Mesenchymal stem cell (in vitro differentiated cells and primary cell): ENCODE data around the gene EPB41L1.

ENCODE experiments used
- DNase-seq: peaks from one replicate; pipeline ENCODE4 v3.0.0-alpha.2; 2013
- H2AFZ ChIP-seq: one replicate; pipeline ENCODE4 v1.6.1; 2013; ENCODE audit warnings: low read depth, mild to moderate bottlenecking, control low read depth, inconsistent platforms, low read length, moderate library complexity
- H2AK5ac ChIP-seq: 2 replicates; pipeline ENCODE4 v1.6.1; 2013; ENCODE audit warnings: low read length, moderate library complexity, mild to moderate bottlenecking, inconsistent platforms; ENCODE audit not compliant: severe bottlenecking
- H2BK120ac ChIP-seq: one replicate; pipeline ENCODE4 v1.6.1; 2013; ENCODE audit warnings: low read depth, mild to moderate bottlenecking, inconsistent platforms, low read length, moderate library complexity
- H2BK12ac ChIP-seq, 2 experiments: one replicate each; pipeline ENCODE4 v1.6.1; 2013; ENCODE audit warnings: inconsistent platforms in 2 of 2, low read length in 2 of 2, mild to moderate bottlenecking in 2 of 2, moderate library complexity in 2 of 2, control low read depth in 1 of 2
- H2BK15ac ChIP-seq: one replicate; pipeline ENCODE4 v1.6.1; 2013; ENCODE audit warnings: mild to moderate bottlenecking, low read depth, inconsistent platforms; ENCODE audit not compliant: poor library complexity, severe bottlenecking
- H2BK5ac ChIP-seq: 2 replicates; pipeline ENCODE4 v1.6.1; 2013; ENCODE audit warnings: low read depth, mild to moderate bottlenecking, low read length, control low read depth, inconsistent platforms; ENCODE audit not compliant: poor library complexity, severe bottlenecking
- H3K14ac ChIP-seq, 2 experiments: one replicate each; pipeline ENCODE4 v1.6.1; 2013; ENCODE audit warnings: inconsistent platforms in 2 of 2, low read length in 2 of 2, control low read depth in 1 of 2, mild to moderate bottlenecking in 1 of 2, moderate library complexity in 1 of 2
- H3K18ac ChIP-seq, 2 experiments: one replicate each; pipeline ENCODE4 v1.6.1; 2013; ENCODE audit warnings: inconsistent platforms in 2 of 2, low read length in 2 of 2, control low read depth in 1 of 2, low read depth in 1 of 2, mild to moderate bottlenecking in 1 of 2
- H3K23ac ChIP-seq, 2 experiments: one replicate each; pipeline ENCODE4 v1.6.1; 2013; ENCODE audit warnings: inconsistent platforms in 2 of 2, low read length in 2 of 2, mild to moderate bottlenecking in 2 of 2, moderate library complexity in 2 of 2, control low read depth in 1 of 2
- H3K27ac ChIP-seq: 2 replicates; pipeline ENCODE4 v1.5.1; 2013; ENCODE audit warnings: mild to moderate bottlenecking, moderate library complexity, low read length, control low read depth, inconsistent platforms; ENCODE audit not compliant: poor library complexity, severe bottlenecking
- H3K27me3 ChIP-seq, 2 experiments: 2 replicates each; pipeline versions ENCODE4 v1.6.1 to v1.7.0; 2013; ENCODE audit warnings: low read length in 2 of 2, mild to moderate bottlenecking in 2 of 2, moderate library complexity in 2 of 2, control low read depth in 1 of 2, inconsistent platforms in 1 of 2; ENCODE audit not compliant: control insufficient read depth in 1 of 2, insufficient read depth in 1 of 2
- H3K36me3 ChIP-seq, 2 experiments: 2 replicates each; pipeline versions ENCODE4 v1.6.1 to v1.7.0; 2013; ENCODE audit warnings: low read length in 2 of 2, control low read depth in 1 of 2, inconsistent platforms in 1 of 2, low read depth in 1 of 2, mild to moderate bottlenecking in 1 of 2; ENCODE audit not compliant: insufficient read depth in 2 of 2, control insufficient read depth in 1 of 2
- H3K4ac ChIP-seq, 2 experiments: one replicate each; pipeline ENCODE4 v1.6.1; 2013; ENCODE audit warnings: inconsistent platforms in 2 of 2, low read length in 2 of 2, mild to moderate bottlenecking in 2 of 2, moderate library complexity in 2 of 2, control low read depth in 1 of 2, low read depth in 1 of 2
- H3K4me1 ChIP-seq: 2 replicates; pipeline ENCODE4 v1.6.1; 2013; ENCODE audit warnings: low read depth, low read length, control low read depth; ENCODE audit not compliant: control insufficient read depth, insufficient read depth
- H3K4me2 ChIP-seq: 2 replicates; pipeline ENCODE4 v1.6.1; 2013; ENCODE audit warnings: low read length, mild to moderate bottlenecking, inconsistent platforms; ENCODE audit not compliant: poor library complexity, severe bottlenecking
- H3K4me3 ChIP-seq, 2 experiments: 2 replicates each; pipeline versions ENCODE4 v1.5.1 to v1.7.0; 2013; ENCODE audit warnings: low read length in 2 of 2, mild to moderate bottlenecking in 2 of 2, control low read depth in 1 of 2, low read depth in 1 of 2; ENCODE audit not compliant: insufficient read depth in 1 of 2
- H3K79me1 ChIP-seq: replicated peaks from 2 replicates; pipeline ENCODE4 v1.6.1; 2013; ENCODE audit warnings: mild to moderate bottlenecking, control low read depth, low read length, inconsistent platforms; ENCODE audit not compliant: poor library complexity, severe bottlenecking
- H3K9ac ChIP-seq: 2 replicates; pipeline ENCODE4 v1.7.0; 2013; ENCODE audit warnings: mild to moderate bottlenecking, low read length, moderate library complexity
- H3K9me3 ChIP-seq: 2 replicates; pipeline ENCODE4 v1.7.0; 2013; ENCODE audit warnings: mild to moderate bottlenecking, low read length; ENCODE audit not compliant: control insufficient read depth
- H4K8ac ChIP-seq: one replicate; pipeline ENCODE4 v1.6.1; 2013; ENCODE audit warnings: inconsistent platforms, mild to moderate bottlenecking, low read length, moderate library complexity
- H4K91ac ChIP-seq: one replicate; pipeline ENCODE4 v1.6.1; 2013; ENCODE audit warnings: mild to moderate bottlenecking, low read length, inconsistent platforms
- WGBS: methylation state at CpG from one replicate; pipeline ENCODE4 v1.1.7; 2013; ENCODE audit warnings: mixed read lengths; 5-methylcytosine and 5-hydroxymethylcytosine counted together

The EPB41L1 gene

DNA sequence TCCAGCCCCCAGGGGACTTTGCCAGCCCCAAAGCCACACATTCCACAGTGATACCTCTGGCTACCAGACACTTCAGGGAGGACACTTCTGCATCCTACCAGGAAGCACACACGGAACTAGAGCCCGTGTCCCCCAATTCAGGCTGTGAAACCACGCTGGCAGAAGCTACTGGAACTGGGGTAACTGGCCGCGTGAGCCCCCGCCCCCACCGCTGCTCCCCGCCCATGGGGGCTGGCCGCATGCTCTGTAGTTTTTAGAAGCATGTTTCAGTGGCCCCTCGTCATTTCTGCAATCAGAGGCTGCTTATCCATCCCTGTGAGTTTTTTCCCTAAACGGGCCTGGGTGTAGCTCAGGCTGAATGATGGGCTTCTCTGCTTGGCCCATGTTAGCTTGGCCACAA is 53.1 kb downstream of the EPB41L1 start:
- WGBS = 88% methylated on average over 11 of the region's 11 CpGs
- Histone ChIP-seq H4K8ac (no peak overlapping the region), H3K4me2 (no peak overlapping the region), H2AK5ac (no peak overlapping the region), H2BK120ac (no peak overlapping the region), H3K23ac (no peak overlapping the region), H3K14ac (no peak overlapping the region), H2AFZ (no peak overlapping the region), H3K18ac (no peak overlapping the region), H4K91ac (no peak overlapping the region), H3K4me1 (peaks cover 11% of the 10 kb centered on the region), H3K4me3 (no peak overlapping the region), H3K36me3 (peaks cover 47 to 69% of the 10 kb centered on the region in 2 experiments), H3K4ac (no peak overlapping the region), H3K27ac (no peak overlapping the region), H3K27me3 (no peaks in the 10 kb centered on the region), H3K9me3 (no peaks in the 10 kb centered on the region), H2BK5ac (no peak overlapping the region), H3K9ac (no peak overlapping the region), H2BK12ac (no peak overlapping the region), H3K79me1 (no peaks in the 10 kb centered on the region), H2BK15ac (no peak overlapping the region)
- no peak for DNase-seq

DNA sequence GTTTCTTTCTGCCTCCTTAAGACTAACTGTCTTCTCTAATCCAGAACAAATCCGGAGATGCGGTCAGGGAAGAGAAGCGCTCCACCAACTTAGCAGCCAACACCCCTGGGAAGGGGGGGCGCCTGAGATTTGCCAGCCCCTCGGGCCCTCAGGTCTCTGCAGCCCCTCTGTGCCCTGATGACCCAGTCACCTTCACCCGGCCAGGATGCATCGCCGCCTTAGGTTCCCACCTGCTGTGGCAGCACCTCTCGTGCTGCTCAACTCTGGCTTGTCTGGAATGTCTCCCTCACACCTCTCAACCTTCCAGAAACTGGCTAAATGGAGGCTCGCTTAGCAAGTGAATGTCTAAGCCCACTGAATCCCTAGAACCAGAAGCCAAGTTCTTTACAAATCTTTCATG is 53.7 kb downstream of the EPB41L1 start:
- 96% methylated on average over 9 of the region's 10 CpGs for WGBS
- no peak overlapping the region for H2AFZ ChIP-seq
- no peak for DNase-seq

DNA sequence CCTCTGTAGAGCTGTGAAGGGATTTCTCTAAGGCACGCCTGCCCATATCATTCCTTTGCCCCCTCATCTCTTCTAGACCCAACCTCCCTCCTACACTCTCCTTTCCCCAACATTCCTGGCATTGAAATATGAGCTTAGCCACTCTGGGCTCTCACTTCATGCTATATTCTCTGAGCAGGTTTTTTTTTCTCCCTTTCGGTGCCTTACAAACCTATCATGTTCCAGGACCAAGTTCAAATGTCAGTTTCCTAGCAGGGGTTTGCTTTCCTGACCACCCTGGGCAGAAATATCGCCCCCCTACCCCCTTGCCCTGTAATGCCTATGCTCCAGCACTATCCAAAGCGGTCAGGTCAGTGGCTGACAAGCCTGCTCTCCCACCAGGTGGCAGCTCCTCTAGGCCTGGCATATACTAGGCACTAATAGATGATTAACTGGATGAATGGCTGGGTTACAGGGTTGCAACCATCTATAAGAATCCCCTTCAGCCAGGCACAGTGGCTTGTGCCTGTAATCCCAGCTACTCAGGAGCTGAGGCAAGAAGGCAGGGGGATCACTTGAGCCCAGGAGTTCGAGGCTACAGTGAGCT is 56.0 kb downstream of the EPB41L1 start:
- no peaks in the 10 kb centered on the region for H3K27me3 ChIP-seq
- H2BK5ac ChIP-seq = no peak overlapping the region
- H2BK12ac ChIP-seq = no peak overlapping the region
- no peak overlapping the region for H2AK5ac ChIP-seq
- no peak overlapping the region for H3K4me2 ChIP-seq
- H3K4me3 ChIP-seq = no peak overlapping the region
- H4K91ac ChIP-seq = no peak overlapping the region
- H3K27ac ChIP-seq = no peak overlapping the region
- no peak overlapping the region for H3K9ac ChIP-seq
- DNase-seq = no peak
- no peaks in the 10 kb centered on the region for H3K79me1 ChIP-seq
- no peak overlapping the region for H2BK15ac ChIP-seq
- H3K4me1 ChIP-seq = peaks cover 11% of the 10 kb centered on the region
- no peak overlapping the region for H4K8ac ChIP-seq
- H3K18ac ChIP-seq = no peak overlapping the region
- H2BK120ac ChIP-seq = no peak overlapping the region
- no peaks in the 10 kb centered on the region for H3K9me3 ChIP-seq
- no peak overlapping the region for H3K4ac ChIP-seq
- peaks cover 52 to 82% of the 10 kb centered on the region in 2 experiments for H3K36me3 ChIP-seq
- H3K23ac ChIP-seq = no peak overlapping the region
- WGBS = 88% methylated on average over 5 of the region's 5 CpGs
- no peak overlapping the region for H2AFZ ChIP-seq
- H3K14ac ChIP-seq = no peak overlapping the region

More for the DNA sequence above, 53.7 kb downstream of the EPB41L1 start:
- H3K14ac ChIP-seq = no peak overlapping the region
- no peak overlapping the region for H3K4ac ChIP-seq
- H3K36me3 ChIP-seq = peaks cover 47 to 72% of the 10 kb centered on the region in 2 experiments
- H2BK120ac ChIP-seq = no peak overlapping the region
- no peaks in the 10 kb centered on the region for H3K27me3 ChIP-seq
- H2AK5ac ChIP-seq = no peak overlapping the region
- peaks cover 11% of the 10 kb centered on the region for H3K4me1 ChIP-seq
- no peak overlapping the region for H2BK5ac ChIP-seq
- no peak overlapping the region for H4K91ac ChIP-seq
- no peak overlapping the region for H4K8ac ChIP-seq
- no peak overlapping the region for H3K4me3 ChIP-seq
- H3K9ac ChIP-seq = no peak overlapping the region
- no peak overlapping the region for H2BK15ac ChIP-seq
- no peak overlapping the region for H3K18ac ChIP-seq
- H3K23ac ChIP-seq = no peak overlapping the region
- H3K27ac ChIP-seq = no peak overlapping the region
- no peaks in the 10 kb centered on the region for H3K9me3 ChIP-seq
- no peak overlapping the region for H3K4me2 ChIP-seq
- no peak overlapping the region for H2BK12ac ChIP-seq
- no peaks in the 10 kb centered on the region for H3K79me1 ChIP-seq

DNA sequence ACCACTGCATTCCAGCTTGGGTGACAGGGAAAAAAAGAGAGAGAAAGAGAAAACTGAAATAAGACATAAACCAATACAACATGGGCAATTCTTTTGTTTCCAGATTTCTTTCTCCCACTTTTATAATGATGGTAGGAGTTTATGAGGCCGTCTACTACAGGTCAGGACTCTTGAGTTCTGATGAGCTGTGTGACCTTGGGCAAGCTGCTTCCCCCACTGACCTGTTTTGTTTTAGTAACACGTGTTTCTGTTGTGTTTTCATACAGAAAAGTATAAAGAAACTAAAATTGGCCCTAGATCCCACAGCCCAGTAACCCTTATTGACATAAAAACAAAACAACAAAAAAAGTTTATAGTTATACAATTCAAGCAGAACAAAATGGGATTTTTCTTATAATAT is 58.8 kb downstream of the EPB41L1 start:
- Histone ChIP-seq H3K4ac (no peak overlapping the region), H3K36me3 (peaks cover 27 to 71% of the 10 kb centered on the region in 2 experiments), H2BK5ac (no peak overlapping the region), H3K4me2 (no peak overlapping the region), H2BK120ac (no peak overlapping the region), H3K79me1 (no peaks in the 10 kb centered on the region), H4K8ac (no peak overlapping the region), H3K18ac (no peak overlapping the region), H3K9me3 (no peaks in the 10 kb centered on the region), H2AFZ (no peak overlapping the region), H4K91ac (no peak overlapping the region), H3K23ac (no peak overlapping the region), H3K27ac (no peak overlapping the region), H2BK15ac (no peak overlapping the region), H2BK12ac (no peak overlapping the region), H3K4me3 (no peak overlapping the region), H3K14ac (no peak overlapping the region), H2AK5ac (no peak overlapping the region), H3K4me1 (peaks cover 11% of the 10 kb centered on the region), H3K27me3 (no peaks in the 10 kb centered on the region), H3K9ac (no peak overlapping the region)
- no CpG with 5 or more reads among the region's 2 CpGs for WGBS
- no peak for DNase-seq
